Activated CD4-positive, CD25-positive, alpha-beta regulatory T cell treated with anti-CD3 and anti-CD28 coated beads, Interleukin-2, amount 50 U/mL, for 72 hours (primary cell): ENCODE data around the gene MXRA5.
"Not testable (repeated sequence)": the region's sequence is repeated elsewhere in the genome, so short reads cannot be mapped to it uniquely, and the experiment has no call there.

Source experiments
- DNase-seq: peaks from one replicate; pipeline ENCODE4 v3.0.0; 2021

Gene MXRA5

GRCh38 chrX:3346501-3347259, at the start of gene MXRA5:
TSS of gene MXRA5 (minus strand) at chrX:3346652. CDS start at chrX:3343833, 2,819 bp downstream.
- DNase-seq = no peak

GRCh38 chrX:3393581-3394111, 47.2 kb upstream of the MXRA5 start:
- no peak for DNase-seq

GRCh38 chrX:3393178-3393577, 46.7 kb upstream of the MXRA5 start:
- DNase-seq = no peak

- DNase-seq = no peak
Measured at GRCh38 chrX:3388457-3388856, 42.0 kb upstream of the MXRA5 start.

GRCh38 chrX:3384327-3384726, 37.9 kb upstream of the MXRA5 start:
- no peak for DNase-seq

GRCh38 chrX:3380603-3381002, 34.2 kb upstream of the MXRA5 start:
- DNase-seq = no peak

GRCh38 chrX:3379111-3379510, 32.7 kb upstream of the MXRA5 start:
- DNase-seq = no peak

- DNase-seq = no peak
Measured at GRCh38 chrX:3378156-3378555, 31.7 kb upstream of the MXRA5 start.

GRCh38 chrX:3377560-3377959, 31.1 kb upstream of the MXRA5 start:
- DNase-seq = no peak

- DNase-seq = not testable (repeated sequence)
Measured at GRCh38 chrX:3375878-3376508, 29.5 kb upstream of the MXRA5 start.

GRCh38 chrX:3374108-3374800, 27.8 kb upstream of the MXRA5 start:
- DNase-seq = no peak

GRCh38 chrX:3371163-3371562, 24.7 kb upstream of the MXRA5 start:
- no peak for DNase-seq

GRCh38 chrX:3370656-3371055, 24.2 kb upstream of the MXRA5 start:
- no peak for DNase-seq

- no peak for DNase-seq
Measured at GRCh38 chrX:3362956-3363355, 16.5 kb upstream of the MXRA5 start.

- no peak for DNase-seq
Measured at GRCh38 chrX:3360881-3361280, 14.4 kb upstream of the MXRA5 start.

GRCh38 chrX:3352741-3353140, 6.3 kb upstream of the MXRA5 start:
- DNase-seq = not testable (repeated sequence)

- no peak for DNase-seq
Measured at GRCh38 chrX:3351276-3351675, 4.8 kb upstream of the MXRA5 start.

GRCh38 chrX:3348191-3348590, 1.7 kb upstream of the MXRA5 start:
- no peak for DNase-seq

GRCh38 chrX:3345281-3346191, 916 bp downstream of the MXRA5 start:
- DNase-seq = no peak

GRCh38 chrX:3343569-3343968, 2.9 kb downstream of the MXRA5 start:
- not testable (repeated sequence) for DNase-seq

GRCh38 chrX:3340016-3340415, 6.4 kb downstream of the MXRA5 start:
- DNase-seq = no peak

- DNase-seq = no peak
Measured at GRCh38 chrX:3326681-3327080, 19.8 kb downstream of the MXRA5 start.
